ENCODE data around the gene PRKCA.

GRCh38 chr17:66422186-66422585, 119.8 kb downstream of the PRKCA start:
- TF ChIP-seq POLR2A (IDR thresholded peaks at IDR 0.05) (no peak), CTCF (IDR thresholded peaks at IDR 0.05) (no peak)

Measured in ovary (tissue), 3 donors.